NCI-H446 treated with DMSO at 0.1 percent for 48 hours (cell line): ENCODE results near the gene CANX.
"Not testable (repeated sequence)": the region's sequence is repeated elsewhere in the genome, so short reads cannot be mapped to it uniquely, and the experiment has no call there.

Experiments
- DNase-seq: peaks from one replicate; lab custom pipeline; 2025; lab: John Stamatoyannopoulos, UW

CANX gene

GRCh38 chr5:179699616-179700237, 960 bp downstream of the CANX start:
- DNase-seq = no peak

DNA sequence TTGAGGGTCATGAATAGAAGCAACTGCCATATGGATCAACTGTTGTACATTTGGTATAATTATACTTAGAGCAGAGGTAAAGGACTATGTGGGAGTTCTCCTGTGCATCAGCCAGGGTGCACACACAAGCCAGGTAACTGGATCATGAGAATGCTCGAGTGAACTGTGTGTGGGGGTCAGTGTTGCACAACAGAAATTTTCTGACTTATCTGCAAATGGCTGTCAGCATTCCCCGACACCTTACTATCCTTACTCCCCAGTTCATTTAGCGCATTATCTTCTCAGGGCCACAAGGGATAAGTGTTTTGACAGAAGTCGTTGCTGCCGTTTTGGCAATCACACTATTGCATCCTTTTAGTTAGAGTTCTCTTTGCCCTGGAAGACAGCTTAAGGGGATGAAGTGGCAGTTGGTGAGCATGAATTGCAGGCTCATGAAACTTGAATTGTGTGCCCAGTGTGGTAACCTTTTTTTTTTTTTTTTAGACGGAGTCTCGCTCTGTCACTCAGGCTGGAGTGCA, 1.7 kb downstream of the CANX start:
- no peak for DNase-seq

DNA sequence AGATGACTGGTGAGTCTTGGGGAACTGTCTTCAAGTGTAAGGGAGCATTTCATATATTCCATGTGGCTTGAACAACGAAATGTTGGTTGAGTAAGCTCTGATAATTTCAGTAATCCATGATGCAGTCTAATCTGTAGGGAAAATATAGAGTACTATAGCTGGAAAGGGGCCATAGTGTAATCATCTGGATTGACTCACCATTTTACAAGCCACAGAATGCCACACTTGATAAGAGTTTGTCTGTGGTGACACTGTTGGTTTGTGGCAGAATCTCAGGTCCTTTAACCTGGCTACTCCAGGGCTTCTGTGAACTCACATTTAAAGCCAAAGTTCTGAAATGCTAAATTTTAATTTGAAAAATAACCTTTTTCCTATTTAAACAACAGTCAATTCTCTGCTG, 17.5 kb downstream of the CANX start:
- DNase-seq = no peak

- DNase-seq = no peak
These were observed 21.5 kb downstream of the CANX start for GRCh38 chr5:179720222-179720621.

DNA sequence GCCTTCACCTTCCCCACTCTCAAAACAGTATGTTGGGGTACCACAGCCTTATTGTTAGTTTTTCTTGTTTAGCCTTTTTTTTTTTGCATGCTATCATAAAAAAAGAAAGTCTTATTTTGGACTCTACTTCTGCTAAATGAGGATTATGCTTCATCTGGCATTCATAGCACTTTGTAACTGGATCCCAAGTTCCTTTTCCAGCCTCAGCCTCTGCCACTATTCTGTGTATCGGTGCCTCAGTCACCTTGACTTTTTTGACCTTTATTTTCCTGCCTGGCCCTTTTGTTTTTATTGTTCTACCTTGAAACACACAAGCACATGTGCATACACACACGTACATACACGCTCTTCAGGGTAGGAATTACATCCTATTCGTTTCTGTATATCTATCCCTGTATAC, 25.4 kb downstream of the CANX start:
- no peak for DNase-seq

DNA sequence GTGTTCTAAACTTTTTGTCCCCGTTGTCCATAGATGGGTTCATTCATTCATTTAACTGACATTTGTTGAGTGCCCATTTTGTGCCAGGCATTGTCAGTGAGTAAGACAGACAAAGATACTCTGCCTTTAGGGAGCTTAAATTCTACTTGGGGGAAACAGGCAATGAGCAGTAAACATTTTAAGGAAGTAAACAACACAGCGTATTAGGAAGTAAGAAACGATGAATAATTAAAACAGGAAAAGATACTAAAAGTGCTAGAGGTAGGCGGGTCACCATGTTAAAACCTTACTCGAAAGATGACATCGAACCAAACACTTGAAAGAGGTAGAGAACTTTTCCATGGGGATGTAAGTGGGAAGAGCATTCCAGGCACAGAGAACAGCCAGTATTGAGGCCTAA, 28.3 kb downstream of the CANX start:
- DNase-seq = no peak

- no peak for DNase-seq
These were observed 30.5 kb downstream of the CANX start for GRCh38 chr5:179729303-179729702.

GRCh38 chr5:179729727-179730126, 31.0 kb downstream of the CANX start:
- DNase-seq = no peak

DNA sequence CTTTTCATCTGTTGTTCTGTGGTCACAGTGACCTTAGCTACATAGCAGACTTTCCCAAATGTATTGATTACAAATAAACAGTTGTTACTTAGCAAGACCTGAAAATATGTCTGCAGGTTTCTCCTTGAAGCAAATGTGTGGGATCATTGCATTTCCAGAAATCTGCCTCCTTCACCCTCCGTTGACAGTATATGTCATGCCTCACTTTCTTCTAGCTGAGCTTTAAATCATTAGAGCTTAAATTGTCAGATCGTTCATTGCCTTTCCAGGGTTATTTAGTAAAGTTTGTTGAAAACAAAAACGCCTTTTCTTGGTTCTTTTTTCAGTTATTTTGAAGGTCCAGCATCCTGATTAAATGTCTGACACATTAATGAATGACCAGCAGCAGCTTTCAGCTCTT, 31.6 kb downstream of the CANX start:
- DNase-seq = no peak

DNA sequence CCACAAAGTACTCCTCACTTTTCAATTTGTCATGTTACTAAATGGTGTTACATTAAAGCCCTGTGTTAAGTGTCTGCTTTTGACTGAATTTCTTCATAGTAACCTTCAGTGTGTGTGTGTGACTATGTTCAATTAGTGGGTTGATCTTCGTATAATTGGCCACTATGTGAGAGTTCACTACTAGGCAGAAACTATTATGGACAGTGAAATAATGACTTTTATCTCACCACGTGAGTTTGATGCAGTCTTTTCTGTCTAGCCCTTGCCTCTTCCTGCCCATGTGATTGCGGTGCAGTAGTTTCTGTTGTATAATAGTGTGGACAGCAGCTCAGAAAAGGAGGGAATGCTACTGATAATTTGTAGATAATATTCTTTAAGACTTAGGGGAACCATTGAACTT, 32.1 kb downstream of the CANX start:
- no peak for DNase-seq

DNA sequence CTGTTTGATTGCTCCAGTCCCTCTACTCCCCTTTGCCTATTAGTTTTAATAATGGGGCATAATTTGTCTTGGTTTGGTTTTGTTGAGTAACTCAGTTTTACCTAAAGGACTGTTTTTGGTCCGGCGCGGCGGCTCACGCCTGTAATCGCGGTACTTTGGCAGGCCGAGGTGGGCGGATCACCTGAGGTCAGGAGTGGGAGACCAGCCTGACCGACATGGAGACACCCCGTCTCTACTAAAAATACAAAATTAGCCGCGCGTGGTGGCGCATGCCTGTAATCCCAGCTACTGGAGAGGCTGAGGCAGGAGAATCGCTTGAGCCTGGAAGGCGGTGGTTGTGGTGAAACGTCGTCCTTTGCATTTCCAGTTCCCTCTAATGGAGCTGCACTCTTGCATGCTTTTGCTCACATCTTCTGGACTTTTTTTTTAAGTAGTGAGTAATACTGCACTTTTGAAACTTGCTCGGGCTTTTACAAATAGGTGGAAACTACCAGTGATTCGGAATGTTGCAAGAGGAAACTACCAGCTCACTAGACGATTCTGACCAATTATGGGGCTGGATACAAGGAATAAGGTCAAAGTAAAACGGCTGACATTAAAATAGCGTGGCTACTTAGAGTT, 33.1 kb downstream of the CANX start:
- DNase-seq = no peak

DNA sequence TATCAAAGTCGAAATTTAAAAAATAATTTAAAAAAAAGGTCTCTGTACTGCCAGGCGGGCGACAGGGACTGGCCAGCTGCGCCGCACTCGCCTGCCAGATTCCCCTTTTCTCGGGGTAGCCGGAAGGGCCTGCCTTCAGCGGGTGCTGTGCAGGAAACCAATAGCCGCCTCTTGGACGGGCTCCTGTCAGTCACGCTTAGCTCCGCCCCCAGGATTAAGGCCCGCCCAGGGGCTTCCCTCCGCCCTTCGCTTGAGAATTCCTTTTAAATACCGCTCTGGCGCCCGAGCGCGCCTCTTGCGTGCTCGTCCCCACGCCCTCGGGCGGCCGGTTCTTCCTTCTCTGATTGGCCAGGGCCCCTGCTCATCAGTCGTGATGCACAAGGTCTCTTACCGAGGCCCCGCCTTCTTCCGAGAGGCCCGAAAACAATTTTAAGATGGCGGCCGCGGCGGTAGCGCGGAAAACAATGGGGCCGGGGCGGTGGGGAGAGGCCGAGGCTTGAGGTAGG, 33.7 kb downstream of the CANX start, which contains the start of gene MAML1:
Gene MAML1 (plus strand): TSS at position 411 of the 506 bp plus-strand sequence. CDS start 291 bp downstream, outside the sequence.
- peak; percentile 99 for DNase-seq

DNA sequence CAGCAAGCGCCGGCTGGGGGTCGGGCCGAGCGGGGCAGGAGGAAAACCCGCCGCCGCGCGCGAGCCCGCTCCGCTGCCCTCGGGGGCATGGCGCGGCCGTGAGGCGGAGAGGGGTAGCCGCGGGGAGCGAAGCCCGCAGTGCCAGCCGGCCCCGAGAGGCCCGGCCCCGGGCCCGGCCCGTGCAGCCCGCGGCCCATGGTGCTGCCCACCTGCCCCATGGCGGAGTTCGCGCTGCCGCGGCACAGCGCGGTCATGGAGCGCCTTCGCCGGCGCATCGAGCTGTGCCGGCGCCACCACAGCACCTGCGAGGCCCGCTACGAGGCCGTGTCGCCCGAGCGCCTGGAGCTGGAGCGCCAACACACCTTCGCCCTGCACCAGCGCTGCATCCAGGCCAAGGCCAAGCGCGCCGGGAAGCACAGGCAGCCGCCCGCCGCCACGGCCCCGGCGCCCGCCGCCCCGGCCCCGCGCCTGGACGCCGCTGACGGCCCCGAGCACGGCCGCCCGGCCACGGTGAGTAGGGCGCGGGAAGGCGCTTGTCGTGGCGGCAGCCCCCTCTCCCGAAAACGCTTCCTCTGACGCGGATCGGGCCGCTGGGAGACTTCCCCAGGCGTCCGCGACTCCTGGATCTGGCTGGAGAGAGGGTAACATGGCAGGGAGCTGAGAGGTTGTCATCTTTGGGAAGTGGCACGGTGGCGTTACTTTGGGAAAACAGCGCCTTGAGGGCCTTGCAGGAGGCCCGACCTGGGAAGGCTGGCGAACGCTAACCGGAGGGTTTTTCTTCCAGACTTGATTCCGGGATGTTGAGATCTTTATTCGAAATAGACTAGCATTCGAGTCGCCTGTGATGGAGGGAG, 34.4 kb downstream of the CANX start:
- no peak for DNase-seq

DNA sequence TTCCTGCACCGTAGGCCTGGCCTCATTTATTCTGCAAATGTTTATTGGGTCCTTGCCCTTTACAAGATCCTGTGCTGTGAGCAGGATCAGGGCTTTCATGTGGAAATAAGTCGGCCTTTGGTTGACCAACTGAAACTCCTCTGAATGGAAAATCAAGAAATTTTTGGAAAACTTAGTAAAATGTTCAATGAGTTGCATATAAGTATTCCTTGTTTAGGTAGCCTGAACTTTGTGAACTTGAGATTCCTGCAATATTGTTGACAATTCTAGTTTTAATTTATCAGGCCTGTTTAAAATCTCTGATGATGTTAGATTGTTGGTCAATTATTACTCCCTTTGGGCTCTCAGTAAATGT, 35.0 kb downstream of the CANX start:
- DNase-seq = no peak

DNA sequence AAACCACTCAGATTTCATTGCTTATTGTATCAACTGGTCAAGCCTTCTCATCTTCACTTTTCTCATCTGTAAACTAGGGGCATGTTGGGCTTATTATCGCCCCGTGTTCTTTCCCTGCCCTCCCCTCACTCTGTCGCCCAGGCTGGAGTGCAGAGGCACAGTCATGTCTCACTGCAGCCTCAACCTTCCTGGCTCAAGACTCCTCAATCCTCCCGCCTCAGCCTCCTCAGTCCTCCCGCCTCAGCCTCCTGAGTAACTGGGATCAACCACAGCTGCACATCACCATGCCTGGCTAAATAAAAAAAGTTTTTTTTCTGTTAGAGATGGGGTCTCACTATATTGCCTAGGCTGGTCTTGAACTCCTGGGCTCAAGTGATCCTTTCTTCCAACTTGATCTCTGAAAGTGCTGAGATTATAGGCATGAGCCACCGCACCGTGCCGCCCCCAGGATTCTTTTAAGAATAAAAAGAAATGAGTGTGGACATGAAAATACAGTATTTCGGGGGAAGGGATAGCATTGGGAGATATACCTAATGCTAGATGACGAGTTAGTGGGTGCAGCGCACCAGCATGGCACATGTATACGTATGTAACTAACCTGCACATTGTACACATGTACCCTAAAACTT, 35.9 kb downstream of the CANX start:
- DNase-seq = no peak

DNA sequence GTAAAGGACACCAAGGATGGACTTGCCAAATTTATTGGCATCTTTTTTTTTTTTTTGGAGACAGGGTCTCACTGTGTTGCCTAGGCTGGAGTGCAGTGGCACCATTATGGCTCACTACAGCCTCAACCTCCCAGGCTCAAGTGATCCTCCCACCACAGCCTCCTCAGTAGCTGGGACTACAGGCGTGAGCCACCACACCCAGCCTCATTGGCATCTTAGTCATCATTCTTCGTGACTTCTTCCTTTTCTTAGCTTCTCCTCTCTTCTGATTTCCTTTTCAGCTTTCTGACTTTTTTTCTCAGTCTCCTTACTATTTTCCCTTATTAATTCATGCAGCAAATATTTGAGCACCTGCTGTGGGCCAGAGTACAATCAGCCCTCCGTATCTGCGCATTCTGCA, 40.0 kb downstream of the CANX start:
- no peak for DNase-seq

GRCh38 chr5:179744106-179744505, 45.3 kb downstream of the CANX start:
- not testable (repeated sequence) for DNase-seq

DNA sequence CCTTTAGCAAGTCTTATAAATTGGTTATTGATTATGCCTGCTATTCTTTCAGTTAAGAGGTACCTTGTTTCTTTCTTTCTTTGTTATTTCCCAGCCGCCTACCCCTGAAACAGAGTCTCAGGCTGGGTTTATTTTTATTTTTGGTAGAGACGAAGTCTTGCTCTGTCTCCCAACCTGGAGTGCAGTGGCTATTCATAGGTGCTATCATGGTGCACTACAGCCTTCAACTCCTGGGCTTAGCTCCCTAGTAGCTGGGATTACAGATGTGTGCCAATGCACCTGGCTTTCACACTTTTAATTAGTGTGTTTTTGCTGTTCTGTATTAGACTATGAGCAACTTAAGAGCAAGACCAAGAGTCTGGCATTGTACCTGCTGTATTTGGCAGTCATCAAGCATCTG, 48.1 kb downstream of the CANX start:
- no peak for DNase-seq

GRCh38 chr5:179747811-179748210, 49.0 kb downstream of the CANX start:
- no peak for DNase-seq

- no peak for DNase-seq
These were observed 51.2 kb downstream of the CANX start for GRCh38 chr5:179749857-179750508.

GRCh38 chr5:179753971-179754370, 55.2 kb downstream of the CANX start:
- no peak for DNase-seq

DNA sequence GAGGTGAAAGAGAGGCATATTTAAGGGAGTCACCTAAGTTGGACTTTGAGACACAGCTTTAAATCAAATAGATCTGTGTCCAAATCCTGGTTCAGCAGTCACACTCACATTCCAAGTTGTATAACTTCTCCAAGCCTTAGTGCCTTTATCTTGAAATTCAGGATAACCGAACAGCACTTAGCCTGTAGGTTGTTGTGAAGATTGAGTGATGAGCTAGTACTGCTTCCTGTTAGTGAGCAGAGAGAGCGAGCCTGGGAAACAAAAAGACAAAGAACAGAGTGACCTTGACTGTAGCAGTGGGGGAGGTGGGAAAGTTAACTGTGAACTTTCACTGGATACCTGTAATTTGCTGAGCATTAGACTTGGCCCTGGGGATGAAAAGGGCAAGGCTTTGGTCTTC, 56.3 kb downstream of the CANX start:
- DNase-seq = no peak
